Astrocyte (in vitro differentiated cells and primary cell): ENCODE results near the gene GRAMD4.

Experiments used
- EZH2 ChIP-seq: IDR thresholded peaks from 2 replicates; pipeline ENCODE4 v1.6.1; 2012; ENCODE audit warnings: mild to moderate bottlenecking, low read length, inconsistent platforms; ENCODE audit not compliant: insufficient read depth
- TF ChIP-seq, protein P1 (sequence below): IDR thresholded peaks from 2 replicates; pipeline ENCODE4 v1.5.1; 2011; ENCODE audit warnings: low read depth, mild to moderate bottlenecking, inconsistent platforms, low read length, moderate library complexity; ENCODE audit not compliant: insufficient read depth

DNA sequence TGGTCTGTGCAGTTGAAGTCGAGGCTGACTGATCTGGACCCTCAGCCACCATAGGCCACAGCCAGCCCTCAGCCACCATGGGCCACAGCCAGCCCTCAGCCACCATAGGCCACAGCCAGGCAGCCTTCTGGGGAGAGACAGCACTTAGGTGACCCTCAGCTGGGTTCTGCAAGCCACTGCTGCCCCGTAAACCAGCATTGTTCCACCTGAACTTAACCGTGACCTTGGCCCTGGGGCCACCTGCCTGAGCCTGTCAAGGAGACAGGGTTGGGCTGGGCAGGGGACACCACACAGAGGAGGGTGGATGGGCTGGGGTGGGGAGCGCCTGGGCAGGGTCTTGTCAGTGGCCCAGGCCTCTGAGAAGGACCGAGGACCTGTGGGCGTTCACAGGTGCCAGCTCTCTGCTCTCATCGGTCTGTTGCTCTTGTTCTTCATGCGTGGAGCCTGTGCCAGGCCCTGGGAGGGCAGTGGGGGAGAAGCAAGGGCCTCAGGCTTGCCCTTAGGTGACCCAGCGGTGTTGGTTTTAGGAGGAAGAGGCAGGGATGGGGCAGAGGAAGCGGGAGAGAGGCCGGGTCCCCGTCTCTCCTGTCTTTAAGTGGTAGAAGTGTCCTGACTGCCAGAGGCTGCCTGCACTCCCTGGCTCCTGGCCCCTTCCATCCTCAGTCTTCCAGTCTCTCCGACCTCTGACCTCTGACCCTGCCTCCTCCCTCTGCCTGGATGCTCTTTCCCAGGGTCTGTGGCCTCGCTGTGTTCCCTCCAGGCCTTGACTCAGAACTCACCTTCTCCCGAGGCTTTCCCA, 36.9 kb downstream of the GRAMD4 start:
- TF ChIP-seq, protein P1, sequence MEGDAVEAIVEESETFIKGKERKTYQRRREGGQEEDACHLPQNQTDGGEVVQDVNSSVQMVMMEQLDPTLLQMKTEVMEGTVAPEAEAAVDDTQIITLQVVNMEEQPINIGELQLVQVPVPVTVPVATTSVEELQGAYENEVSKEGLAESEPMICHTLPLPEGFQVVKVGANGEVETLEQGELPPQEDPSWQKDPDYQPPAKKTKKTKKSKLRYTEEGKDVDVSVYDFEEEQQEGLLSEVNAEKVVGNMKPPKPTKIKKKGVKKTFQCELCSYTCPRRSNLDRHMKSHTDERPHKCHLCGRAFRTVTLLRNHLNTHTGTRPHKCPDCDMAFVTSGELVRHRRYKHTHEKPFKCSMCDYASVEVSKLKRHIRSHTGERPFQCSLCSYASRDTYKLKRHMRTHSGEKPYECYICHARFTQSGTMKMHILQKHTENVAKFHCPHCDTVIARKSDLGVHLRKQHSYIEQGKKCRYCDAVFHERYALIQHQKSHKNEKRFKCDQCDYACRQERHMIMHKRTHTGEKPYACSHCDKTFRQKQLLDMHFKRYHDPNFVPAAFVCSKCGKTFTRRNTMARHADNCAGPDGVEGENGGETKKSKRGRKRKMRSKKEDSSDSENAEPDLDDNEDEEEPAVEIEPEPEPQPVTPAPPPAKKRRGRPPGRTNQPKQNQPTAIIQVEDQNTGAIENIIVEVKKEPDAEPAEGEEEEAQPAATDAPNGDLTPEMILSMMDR: no peak
- no peak for TF ChIP-seq EZH2
